ENCODE measurements around the gene IFNL3.

DNA sequence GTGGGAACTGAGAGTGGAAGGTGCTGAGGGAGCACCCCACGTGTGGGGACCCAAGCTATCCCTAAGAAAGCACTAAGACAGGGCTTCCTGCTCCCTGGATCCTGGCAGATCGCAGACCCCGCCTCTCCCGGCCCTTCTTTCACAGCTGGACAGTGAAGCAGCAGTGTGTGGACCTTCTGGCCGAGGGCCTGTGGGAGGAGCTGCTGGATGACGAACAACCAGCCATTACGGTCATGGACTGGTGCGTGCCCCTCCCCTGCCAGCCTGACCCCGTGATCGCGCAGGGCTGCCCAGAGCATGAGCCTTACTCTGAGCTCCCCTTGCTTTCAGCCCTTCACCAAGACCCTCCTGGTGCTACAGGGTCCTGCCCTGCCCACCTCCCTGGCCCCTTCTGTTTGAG, 45.8 kb downstream of the IFNL3 start:
- TF ChIP-seq, protein P1, sequence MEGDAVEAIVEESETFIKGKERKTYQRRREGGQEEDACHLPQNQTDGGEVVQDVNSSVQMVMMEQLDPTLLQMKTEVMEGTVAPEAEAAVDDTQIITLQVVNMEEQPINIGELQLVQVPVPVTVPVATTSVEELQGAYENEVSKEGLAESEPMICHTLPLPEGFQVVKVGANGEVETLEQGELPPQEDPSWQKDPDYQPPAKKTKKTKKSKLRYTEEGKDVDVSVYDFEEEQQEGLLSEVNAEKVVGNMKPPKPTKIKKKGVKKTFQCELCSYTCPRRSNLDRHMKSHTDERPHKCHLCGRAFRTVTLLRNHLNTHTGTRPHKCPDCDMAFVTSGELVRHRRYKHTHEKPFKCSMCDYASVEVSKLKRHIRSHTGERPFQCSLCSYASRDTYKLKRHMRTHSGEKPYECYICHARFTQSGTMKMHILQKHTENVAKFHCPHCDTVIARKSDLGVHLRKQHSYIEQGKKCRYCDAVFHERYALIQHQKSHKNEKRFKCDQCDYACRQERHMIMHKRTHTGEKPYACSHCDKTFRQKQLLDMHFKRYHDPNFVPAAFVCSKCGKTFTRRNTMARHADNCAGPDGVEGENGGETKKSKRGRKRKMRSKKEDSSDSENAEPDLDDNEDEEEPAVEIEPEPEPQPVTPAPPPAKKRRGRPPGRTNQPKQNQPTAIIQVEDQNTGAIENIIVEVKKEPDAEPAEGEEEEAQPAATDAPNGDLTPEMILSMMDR (IDR thresholded peaks at IDR 0.05) = no peak
- TF ChIP-seq EZH2 (IDR thresholded peaks at IDR 0.05) = no peak
